K562 (cell line): ENCODE measurements around the gene URM1. TPM values are rescaled to one million over a fixed set of nuclear protein-coding genes. Genes with fewer than 3 reads are reported as not detected.

Experiments
- BCOR ChIP-seq: fragments of 450-650 bp; IDR thresholded peaks from 2 replicates; pipeline ENCODE4 v1.6.1; 2016
- CCNT2 ChIP-seq: IDR thresholded peaks from 2 replicates; pipeline ENCODE4 v1.6.1; 2011; ENCODE audit warnings: borderline replicate concordance, low read depth, mild to moderate bottlenecking, moderate library complexity, mixed read lengths, low read length; ENCODE audit not compliant: insufficient read length; ENCODE audit errors: extremely low read depth
- CREBBP ChIP-seq: IDR thresholded peaks from one replicate; pipeline ENCODE4 v1.6.1; 2012; ENCODE audit warnings: low read depth, mild to moderate bottlenecking, control low read depth, inconsistent platforms, low read length
- CREM ChIP-seq: IDR thresholded peaks from 2 replicates; pipeline ENCODE4 v1.6.1; 2014; ENCODE audit warnings: antibody characterized with exemption, low read depth
- GTF2A2 ChIP-seq: IDR thresholded peaks from 2 replicates; pipeline ENCODE4 v1.6.1; 2016; ENCODE audit warnings: mild to moderate bottlenecking, missing genetic modification characterization, missing compliant biosample characterization
- HBP1 ChIP-seq: fragments of 450-650 bp; formaldehyde crosslinking; IDR thresholded peaks from 2 replicates; pipeline ENCODE4 v1.4.0; 2022; ENCODE audit warnings: missing genetic modification characterization
- KDM1A ChIP-seq, 2 experiments: fragments of 450-650 bp; IDR thresholded peaks; 2 replicates each; pipeline ENCODE4 v1.6.1; 2016; ENCODE audit warnings: mild to moderate bottlenecking in 2 of 2
- LARP7 ChIP-seq: fragments of 450-650 bp; IDR thresholded peaks from 2 replicates; pipeline ENCODE4 v1.6.1; 2016
- MYBL2 ChIP-seq, 2 experiments: fragments of 450-650 bp in 1 of 2; sonication (generic) in 1 of 2; formaldehyde crosslinking in 1 of 2; IDR thresholded peaks; 2 replicates each; pipeline versions ENCODE4 v1.6.1 to v1.8.1; 2017 to 2022; ENCODE audit warnings: borderline replicate concordance in 1 of 2, inconsistent platforms in 1 of 2, low read depth in 1 of 2, mild to moderate bottlenecking in 1 of 2, missing genetic modification reagents in 1 of 2, moderate library complexity in 1 of 2
- NONO ChIP-seq, 2 experiments: fragments of 200-400 bp in 1 of 2; fragments of 450-650 bp in 1 of 2; formaldehyde crosslinking in 1 of 2; IDR thresholded peaks; 2 replicates each; pipeline ENCODE4 v1.6.1; 2017; ENCODE audit warnings: low read depth in 2 of 2, mild to moderate bottlenecking in 2 of 2, moderate library complexity in 2 of 2, low read length in 1 of 2
- NUFIP1 ChIP-seq: fragments of 450-650 bp; IDR thresholded peaks from 2 replicates; pipeline ENCODE4 v1.6.1; 2018; ENCODE audit not compliant: partially characterized antibody
- RBBP5 ChIP-seq: fragments of 200-600 bp; sonication (generic); IDR thresholded peaks from 2 replicates; pipeline ENCODE4 v1.6.1; 2012; ENCODE audit warnings: borderline replicate concordance, mild to moderate bottlenecking, low read length, control low read depth, inconsistent platforms; ENCODE audit not compliant: insufficient read depth, poor library complexity, severe bottlenecking
- REST ChIP-seq, 2 experiments: fragments of 450-650 bp; formaldehyde crosslinking in 1 of 2; IDR thresholded peaks; 2 replicates each; pipeline versions ENCODE4 v1.4.0 to v1.6.1; 2014 to 2020; ENCODE audit warnings: mild to moderate bottlenecking in 2 of 2, borderline replicate concordance in 1 of 2, low read depth in 1 of 2
- RFX1 ChIP-seq: fragments of 450-650 bp; IDR thresholded peaks from 2 replicates; pipeline ENCODE4 v1.6.1; 2016; ENCODE audit warnings: mild to moderate bottlenecking, moderate library complexity
- TCF3 ChIP-seq: sonication (generic); formaldehyde crosslinking; IDR thresholded peaks from 2 replicates; pipeline ENCODE4 v1.4.0; 2020; ENCODE audit warnings: mild to moderate bottlenecking, missing genetic modification reagents
- ZNF121 ChIP-seq: sonication (generic); formaldehyde crosslinking; conservative IDR thresholded peaks from 2 replicates; pipeline ENCODE4 v1.8.0; 2022; ENCODE audit warnings: missing genetic modification reagents
- ZNF398 ChIP-seq: fragments of 250-450 bp; sonication (Bioruptor Pico); IDR thresholded peaks from 2 replicates; pipeline ENCODE4 v1.8.0; 2021; ENCODE audit warnings: moderate library complexity, mild to moderate bottlenecking, inconsistent platforms
- ZNF436 ChIP-seq: fragments of 250-450, 450-650 bp; sonication (Bioruptor Pico); formaldehyde crosslinking; IDR thresholded peaks from 2 replicates; pipeline ENCODE4 v1.7.0; 2020; ENCODE audit warnings: mild to moderate bottlenecking
- polyA plus RNA-seq, 8 experiments: library from polyadenylated mRNA; depleted of rRNA in 4 of 8; stranded (reverse) in 5 of 8; unstranded in 3 of 8; fragments of >200 nt; fragmentation: Nextera tagmentation in 2 of 8; fragmentation: Illumina TruSeq in 1 of 8; extraction: Ambion mirVana in 2 of 8; extraction: Trizol in 1 of 8; gene quantifications; 2 replicates each; pipeline versions ENCODE4 v1.2.1 to v1.2.3, GENCODE V29; 2011 to 2014; ENCODE audit warnings: inconsistent platforms in 1 of 8, missing spikeins in 1 of 8
- total RNA-seq, 7 experiments: library from RNA; depleted of rRNA in 6 of 7; stranded (reverse); fragments of >200 nt in 6 of 7; fragmentation: Illumina TruSeq in 2 of 7; extraction: Trizol in 2 of 7; gene quantifications; 2 replicates each; pipeline versions ENCODE4 v1.2.1 to v1.2.3, GENCODE V29; 2011 to 2021; ENCODE audit warnings: low replicate concordance in 1 of 7

URM1 gene
- total and polyA plus RNA-seq, 9 of the 15 experiments (the other 6 are each of a cell fraction or from before 2014, with no cell fraction given) = 10.1 to 88.9 (median 53.3) TPM

GRCh38 chr9:128409978-128410377 lies 38.8 kb downstream of the URM1 start (continued):
- TF ChIP-seq REST (IDR thresholded peaks at IDR 0.05; ENCODE audit: borderline replicate concordance) (peak; percentile 25; the same call in 1 of the 2 replicates), REST (CRISPR knock-in tag; IDR thresholded peaks at IDR 0.05; ENCODE audit: low read depth) (no peak), NONO (IDR thresholded peaks at IDR 0.05; ENCODE audit: low read depth in 2 of 2, low read length in 1 of 2) (no peak), CCNT2 (no peak), MYBL2 (IDR thresholded peaks at IDR 0.05; ENCODE audit: low read depth) (no peak), MYBL2 (CRISPR knock-in tag; IDR thresholded peaks at IDR 0.05; ENCODE audit: borderline replicate concordance) (no peak), NUFIP1 (no peak), RFX1 (no peak), RBBP5 (no peak), ZNF398 (no peak), CREM (no peak), HBP1 (CRISPR knock-in tag) (no peak), BCOR (peak; percentile 71; the same call in 1 of the 2 replicates), LARP7 (no peak), ZNF436 (CRISPR knock-in tag) (no peak), TCF3 (CRISPR knock-in tag) (no peak), ZNF121 (no peak), CREBBP (no peak), KDM1A (IDR thresholded peaks at IDR 0.05) (peak in 1 of 2 experiments; percentile 57; a peak in 2 of 4 replicates), GTF2A2 (no peak)
